Skeletal muscle satellite cell (primary cell): ENCODE data around the gene RAB40C.
A peak's percentile ranks its signal among the peaks of the same experiment; 100 is the strongest.

Source experiments
- H3K27me3 ChIP-seq: 2 replicates; pipeline ENCODE4 v1.7.0; 2013; ENCODE audit warnings: low read length; ENCODE audit not compliant: control insufficient read depth, insufficient read depth
- H3K36me3 ChIP-seq: 2 replicates; pipeline ENCODE4 v1.7.0; 2013; ENCODE audit warnings: mild to moderate bottlenecking, control low read depth, low read length; ENCODE audit not compliant: insufficient read depth
- H3K4me1 ChIP-seq: 2 replicates; pipeline ENCODE4 v1.7.0; 2013; ENCODE audit warnings: low read length; ENCODE audit not compliant: control insufficient read depth, insufficient read depth
- H3K4me2 ChIP-seq: 2 replicates; pipeline ENCODE4 v1.7.0; 2013; ENCODE audit warnings: mild to moderate bottlenecking, low read length
- H3K4me3 ChIP-seq: 2 replicates; pipeline ENCODE4 v1.7.0; 2013; ENCODE audit warnings: low read length
- H3K9ac ChIP-seq: 2 replicates; pipeline ENCODE4 v1.7.0; 2013; ENCODE audit warnings: mild to moderate bottlenecking, low read depth, low read length, moderate library complexity
- H3K9me3 ChIP-seq: replicated peaks from 2 replicates; pipeline ENCODE4 v1.7.0; 2013; ENCODE audit warnings: mild to moderate bottlenecking, control low read depth, low read length

Gene RAB40C

GRCh38 chr16:554297-554621 lies 35.6 kb upstream of the RAB40C start:
- no peaks in the 10 kb centered on the region for H3K9me3 ChIP-seq
- peak overlapping the region; percentile 60 for H3K9ac ChIP-seq
- peaks cover 20% of the 10 kb centered on the region for H3K36me3 ChIP-seq

GRCh38 chr16:554640-555365 lies 35.1 kb upstream of the RAB40C start:
- Histone ChIP-seq H3K4me3 (peak overlapping the region; percentile 61), H3K9me3 (no peaks in the 10 kb centered on the region), H3K36me3 (peaks cover 17% of the 10 kb centered on the region), H3K4me2 (peak overlapping the region; percentile 86), H3K27me3 (peaks cover 20% of the 10 kb centered on the region), H3K9ac (peak overlapping the region; percentile 60), H3K4me1 (peaks cover 25% of the 10 kb centered on the region)

More at GRCh38 chr16:554297-554621, 35.6 kb upstream of the RAB40C start:
- peaks cover 25% of the 10 kb centered on the region for H3K4me1 ChIP-seq
- peaks cover 14% of the 10 kb centered on the region for H3K27me3 ChIP-seq
- H3K4me2 ChIP-seq = peak overlapping the region; percentile 86
- no peak overlapping the region for H3K4me3 ChIP-seq

- H3K4me1 ChIP-seq = peaks cover 25% of the 10 kb centered on the region
- peaks cover 22% of the 10 kb centered on the region for H3K27me3 ChIP-seq
- peaks cover 10% of the 10 kb centered on the region for H3K36me3 ChIP-seq
- no peaks in the 10 kb centered on the region for H3K9me3 ChIP-seq
- H3K9ac ChIP-seq = no peak overlapping the region
- peak overlapping the region; percentile 86 for H3K4me2 ChIP-seq
- no peak overlapping the region for H3K4me3 ChIP-seq
Measured at GRCh38 chr16:555528-556473, 34.1 kb upstream of the RAB40C start.

GRCh38 chr16:556474-557173 lies 33.2 kb upstream of the RAB40C start:
- Histone ChIP-seq H3K27me3 (peaks cover 30% of the 10 kb centered on the region), H3K9me3 (no peaks in the 10 kb centered on the region), H3K4me3 (no peak overlapping the region), H3K9ac (no peak overlapping the region), H3K4me1 (peaks cover 25% of the 10 kb centered on the region), H3K4me2 (no peak overlapping the region), H3K36me3 (peaks cover 8% of the 10 kb centered on the region)

GRCh38 chr16:557463-558297 lies 32.2 kb upstream of the RAB40C start:
- Histone ChIP-seq H3K36me3 (no peaks in the 10 kb centered on the region), H3K27me3 (peaks cover 40% of the 10 kb centered on the region), H3K4me1 (peaks cover 25% of the 10 kb centered on the region), H3K4me3 (no peak overlapping the region), H3K9me3 (no peaks in the 10 kb centered on the region), H3K4me2 (no peak overlapping the region), H3K9ac (no peak overlapping the region)

- peaks cover 25% of the 10 kb centered on the region for H3K4me1 ChIP-seq
- no peaks in the 10 kb centered on the region for H3K36me3 ChIP-seq
- H3K4me3 ChIP-seq = no peak overlapping the region
- no peak overlapping the region for H3K9ac ChIP-seq
- peaks cover 41% of the 10 kb centered on the region for H3K27me3 ChIP-seq
- no peaks in the 10 kb centered on the region for H3K9me3 ChIP-seq
- no peak overlapping the region for H3K4me2 ChIP-seq
Measured at GRCh38 chr16:558298-559020, 31.4 kb upstream of the RAB40C start.

- no peak overlapping the region for H3K4me3 ChIP-seq
- no peak overlapping the region for H3K9ac ChIP-seq
- H3K9me3 ChIP-seq = no peaks in the 10 kb centered on the region
- H3K27me3 ChIP-seq = peaks cover 41% of the 10 kb centered on the region
- H3K4me1 ChIP-seq = peaks cover 21% of the 10 kb centered on the region
- H3K4me2 ChIP-seq = no peak overlapping the region
- H3K36me3 ChIP-seq = no peaks in the 10 kb centered on the region
Measured at GRCh38 chr16:559021-559380, 30.9 kb upstream of the RAB40C start.

- no peak overlapping the region for H3K4me2 ChIP-seq
- no peak overlapping the region for H3K4me3 ChIP-seq
- H3K9ac ChIP-seq = no peak overlapping the region
- H3K27me3 ChIP-seq = peaks cover 41% of the 10 kb centered on the region
- no peaks in the 10 kb centered on the region for H3K36me3 ChIP-seq
- peaks cover 15% of the 10 kb centered on the region for H3K4me1 ChIP-seq
- no peaks in the 10 kb centered on the region for H3K9me3 ChIP-seq
Measured at GRCh38 chr16:559411-560203, 30.3 kb upstream of the RAB40C start.

GRCh38 chr16:560204-560700 lies 29.6 kb upstream of the RAB40C start, which contains the start of gene PRR35:
Gene PRR35, plus strand, starts transcription at chr16:560394. Its CDS starts 2,901 bp downstream, at chr16:563295.
- H3K4me3 ChIP-seq = no peak within 1 kb of the TSS
- peaks cover 41% of the 10 kb centered on the region for H3K27me3 ChIP-seq
- H3K36me3 ChIP-seq = no peaks in the 10 kb centered on the region
- no peak within 1 kb of the TSS for H3K9ac ChIP-seq
- H3K4me1 ChIP-seq = peaks cover 9% of the 10 kb centered on the region
- H3K9me3 ChIP-seq = no peaks in the 10 kb centered on the region
- no peak within 1 kb of the TSS for H3K4me2 ChIP-seq
